Breast epithelium (tissue), 4 donors: ENCODE results near the gene RETSAT. TPM values are rescaled to one million over a fixed set of nuclear protein-coding genes. Genes with fewer than 3 reads are reported as not detected.
"Not testable (repeated sequence)": the region's sequence is repeated elsewhere in the genome, so short reads cannot be mapped to it uniquely, and the experiment has no call there.

Experiments
- DNase-seq, 2 donors: peaks; one replicate each; pipeline ENCODE4 v3.0.0-alpha.2; 2019; ENCODE audit warnings: low spot score in 2 of 2
- H3K27ac ChIP-seq, 2 donors: fragments of 200-600 bp; sonication (generic) in 1 of 2; one replicate each; pipeline ENCODE4 v1.5.1; 2016 to 2019; ENCODE audit warnings: mild to moderate bottlenecking in 1 of 2
- H3K27me3 ChIP-seq, 2 donors: fragments of 200-600 bp; sonication (generic) in 1 of 2; one replicate each; pipeline versions ENCODE4 v1.5.1 to v1.6.0; 2017 to 2019; ENCODE audit warnings: control low read depth in 1 of 2, mild to moderate bottlenecking in 1 of 2
- H3K36me3 ChIP-seq: fragments of 200-600 bp; one replicate; pipeline ENCODE4 v1.5.1; 2019
- H3K4me1 ChIP-seq, 2 donors: fragments of 200-600 bp; sonication (generic); one replicate each; pipeline ENCODE4 v1.5.1; 2016 to 2019; ENCODE audit warnings: control low read depth in 1 of 2
- H3K4me3 ChIP-seq, 3 donors: fragments of 200-600 bp; sonication (generic); 1 replicate in 2 of 3; 2 replicates in 1 of 3; pipeline ENCODE4 v1.5.1; 2016 to 2019; ENCODE audit warnings: mild to moderate bottlenecking in 3 of 3, moderate library complexity in 2 of 3
- H3K9me3 ChIP-seq, 2 donors: fragments of 200-600 bp; sonication (generic) in 1 of 2; one replicate each; pipeline ENCODE4 v1.5.1; 2016 to 2019; ENCODE audit warnings: control low read depth in 1 of 2
- CTCF ChIP-seq, 3 donors: fragments of 450-650 bp; IDR thresholded peaks; one replicate each; pipeline ENCODE4 v1.5.1; 2016 to 2017; ENCODE audit warnings: antibody characterized with exemption in 3 of 3, mild to moderate bottlenecking in 3 of 3, moderate library complexity in 3 of 3
- POLR2A ChIP-seq: fragments of 450-650 bp; IDR thresholded peaks from one replicate; pipeline ENCODE4 v1.6.1; 2016; ENCODE audit warnings: antibody characterized with exemption, mild to moderate bottlenecking, moderate library complexity
- POLR2AphosphoS5 ChIP-seq, 3 donors: sonication (generic); formaldehyde crosslinking; IDR thresholded peaks; one replicate each; pipeline ENCODE4 v1.6.1; 2017; ENCODE audit warnings: antibody characterized with exemption in 3 of 3
- intact Hi-C: fragments of 100-400 bp; cut with DNase I; formaldehyde crosslinking; loops from one replicate; pipeline ENCODE4 v1.15.1; 2023; ENCODE audit warnings: low total_unique reads
- total RNA-seq, 3 donors: library from RNA; depleted of rRNA; stranded (reverse); fragments of >200 nt; gene quantifications; one replicate each; pipeline ENCODE4 v1.1.0, GENCODE V29; 2016

The RETSAT gene
- total RNA-seq, 3 donors from 2014 or later = 96.4 to 534 (median 101) TPM

- no peaks in the 10 kb centered on the region for H3K36me3 ChIP-seq
- H3K27me3 ChIP-seq = no peaks in the 10 kb centered on the region
- DNase-seq = no peak
- H3K4me3 ChIP-seq = no peak overlapping the region
- H3K27ac ChIP-seq = no peak overlapping the region
- intact Hi-C loops = no loop called here
- TF ChIP-seq CTCF (IDR thresholded peaks at IDR 0.05) = no peak
- no peak for TF ChIP-seq POLR2AphosphoS5 (IDR thresholded peaks at IDR 0.05)
- no peak for TF ChIP-seq POLR2A
- no peaks in the 10 kb centered on the region for H3K9me3 ChIP-seq
- no peaks in the 10 kb centered on the region for H3K4me1 ChIP-seq
Measured at GRCh38 chr2:85334928-85335327, 19.4 kb downstream of the RETSAT start.

GRCh38 chr2:85333877-85334276 lies 20.5 kb downstream of the RETSAT start:
- H3K36me3 ChIP-seq, H3K27ac ChIP-seq, intact Hi-C loops: not testable (repeated sequence)

GRCh38 chr2:85330839-85331636 lies 23.3 kb downstream of the RETSAT start:
- peaks cover 0 to 3% of the 10 kb centered on the region in 2 donors for H3K4me1 ChIP-seq
- intact Hi-C loops = no loop called here
- no peaks in the 10 kb centered on the region for H3K9me3 ChIP-seq
- DNase-seq = no peak
- H3K4me3 ChIP-seq = no peak overlapping the region
- no peak overlapping the region for H3K27ac ChIP-seq
- no peaks in the 10 kb centered on the region for H3K27me3 ChIP-seq
- H3K36me3 ChIP-seq = no peaks in the 10 kb centered on the region
- TF ChIP-seq CTCF (IDR thresholded peaks at IDR 0.05) (no peak), POLR2A (no peak), POLR2AphosphoS5 (IDR thresholded peaks at IDR 0.05) (no peak)

More at GRCh38 chr2:85333877-85334276, 20.5 kb downstream of the RETSAT start:
- H3K27me3 ChIP-seq, H3K4me1 ChIP-seq, DNase-seq, H3K9me3 ChIP-seq, H3K4me3 ChIP-seq: not testable (repeated sequence)

- not testable (repeated sequence) for DNase-seq, H3K9me3 ChIP-seq, H3K27me3 ChIP-seq, H3K4me3 ChIP-seq, H3K27ac ChIP-seq, H3K36me3 ChIP-seq
- intact Hi-C loops = loop anchor here (5.0 to 10.0 kb wide), 2 partner anchors 108 to 205 kb away; partner anchors contain the start of gene MAT2A
- peaks cover 4 to 15% of the 10 kb centered on the region in 2 donors for H3K4me1 ChIP-seq
Measured at GRCh38 chr2:85329701-85330100, 24.6 kb downstream of the RETSAT start.

GRCh38 chr2:85329181-85329651 lies 25.1 kb downstream of the RETSAT start:
- no peaks in the 10 kb centered on the region for H3K27me3 ChIP-seq
- no peak overlapping the region for H3K4me3 ChIP-seq
- no peaks in the 10 kb centered on the region for H3K9me3 ChIP-seq
- DNase-seq = no peak
- H3K36me3 ChIP-seq = no peaks in the 10 kb centered on the region
- TF ChIP-seq CTCF (IDR thresholded peaks at IDR 0.05) (no peak), POLR2A (no peak), POLR2AphosphoS5 (IDR thresholded peaks at IDR 0.05) (no peak)
- H3K4me1 ChIP-seq = peaks cover 5 to 19% of the 10 kb centered on the region in 2 donors
- intact Hi-C loops = loop anchor here (5.0 to 10.0 kb wide), 2 partner anchors 108 to 206 kb away; partner anchors contain the start of gene MAT2A
- H3K27ac ChIP-seq = no peak overlapping the region
